SKM-1 treated with dmso at 0.1 percent for 144 hours (cell line): Measurements from ENCODE around the gene XRCC3.

Experiments
- DNase-seq: peaks from one replicate; lab custom pipeline; 2025; ENCODE audit not compliant: unreplicated experiment; lab: John Stamatoyannopoulos, UW

Gene XRCC3

GRCh38 chr14:103727313-103727980 lies 12.2 kb upstream of the XRCC3 start:
- no peak for DNase-seq

- DNase-seq = no peak
Observed at GRCh38 chr14:103726474-103726873, 11.2 kb upstream of the XRCC3 start.

GRCh38 chr14:103725739-103726395 lies 10.6 kb upstream of the XRCC3 start:
- no peak for DNase-seq

GRCh38 chr14:103725001-103725682 lies 9.9 kb upstream of the XRCC3 start:
- DNase-seq = no peak

GRCh38 chr14:103724116-103724515 lies 8.9 kb upstream of the XRCC3 start:
- no peak for DNase-seq

GRCh38 chr14:103723748-103724081 lies 8.5 kb upstream of the XRCC3 start:
- DNase-seq = no peak

GRCh38 chr14:103721334-103722120 lies 6.3 kb upstream of the XRCC3 start:
- no peak for DNase-seq

- no peak for DNase-seq
Observed at GRCh38 chr14:103719751-103720150, 4.5 kb upstream of the XRCC3 start.

GRCh38 chr14:103718572-103718971 lies 3.3 kb upstream of the XRCC3 start:
- DNase-seq = no peak

GRCh38 chr14:103716899-103717411 lies 1.7 kb upstream of the XRCC3 start:
- DNase-seq = no peak

- DNase-seq = no peak
Observed at GRCh38 chr14:103716091-103716801, 995 bp upstream of the XRCC3 start.

- DNase-seq = no peak
Observed at GRCh38 chr14:103714063-103714724, 1.1 kb downstream of the XRCC3 start.

GRCh38 chr14:103713304-103714062 lies 1.8 kb downstream of the XRCC3 start:
- DNase-seq = no peak

GRCh38 chr14:103712633-103713247 lies 2.5 kb downstream of the XRCC3 start:
- no peak for DNase-seq

GRCh38 chr14:103711516-103712431 lies 3.5 kb downstream of the XRCC3 start:
- no peak for DNase-seq

- DNase-seq = no peak
Observed at GRCh38 chr14:103710771-103711377, 4.4 kb downstream of the XRCC3 start.

GRCh38 chr14:103709814-103710213 lies 5.4 kb downstream of the XRCC3 start:
- no peak for DNase-seq

GRCh38 chr14:103708750-103709187 lies 6.5 kb downstream of the XRCC3 start:
- no peak for DNase-seq
